GM18505 (cell line): ENCODE results near the gene FNDC3B.

Experiments used
- ATAC-seq: cut with Tn5 transposase; IDR thresholded peaks from one replicate; pipeline ENCODE4 v1.9.1; 2021; ENCODE audit not compliant: unreplicated experiment
- POLR2A ChIP-seq: IDR thresholded peaks from 4 replicates; pipeline ENCODE4 v1.6.1; 2011; ENCODE audit warnings: borderline replicate concordance; ENCODE audit not compliant: insufficient read depth, insufficient read length; ENCODE audit errors: extremely low read depth

The FNDC3B gene

DNA sequence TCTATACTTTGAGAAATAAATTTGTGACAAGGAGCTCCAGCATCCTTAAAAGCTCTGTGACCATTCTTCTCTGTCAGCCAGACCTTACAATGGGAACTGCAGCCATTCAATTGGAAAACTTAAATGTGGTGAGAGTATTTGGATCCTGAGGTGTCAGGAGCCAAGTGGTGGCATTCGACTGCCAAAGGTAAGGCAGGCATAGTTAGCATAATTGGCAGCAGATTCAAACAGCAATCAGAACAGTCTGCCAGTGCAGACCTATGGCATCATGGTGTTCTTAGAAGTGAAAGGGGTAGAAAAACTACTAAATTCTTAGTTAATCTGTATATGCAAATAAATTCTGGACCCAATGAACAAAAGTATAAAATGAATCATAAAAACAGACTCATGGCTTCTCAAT lies 18.2 kb upstream of the FNDC3B start:
- TF ChIP-seq POLR2A: no peak
- no peak for ATAC-seq

DNA sequence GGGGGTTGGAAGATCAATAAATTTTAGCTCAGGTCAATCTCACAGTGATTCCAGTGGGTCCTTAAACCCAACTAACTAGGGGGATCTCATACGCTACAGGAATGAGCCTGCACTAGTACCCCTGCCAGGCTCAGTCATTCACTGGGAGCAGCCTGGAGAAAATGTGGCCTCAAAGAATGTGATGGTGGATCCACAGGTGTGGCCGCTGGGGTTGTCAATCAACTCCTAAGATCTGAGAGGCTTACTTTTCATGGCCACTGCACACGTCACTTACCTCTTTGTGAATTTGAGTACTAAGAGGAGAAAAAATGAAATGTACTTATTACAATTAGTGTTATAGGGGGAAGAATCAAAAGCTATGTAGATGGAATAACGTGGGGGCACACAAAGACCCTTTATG lies 17.5 kb upstream of the FNDC3B start:
- no peak for ATAC-seq
- no peak for TF ChIP-seq POLR2A

DNA sequence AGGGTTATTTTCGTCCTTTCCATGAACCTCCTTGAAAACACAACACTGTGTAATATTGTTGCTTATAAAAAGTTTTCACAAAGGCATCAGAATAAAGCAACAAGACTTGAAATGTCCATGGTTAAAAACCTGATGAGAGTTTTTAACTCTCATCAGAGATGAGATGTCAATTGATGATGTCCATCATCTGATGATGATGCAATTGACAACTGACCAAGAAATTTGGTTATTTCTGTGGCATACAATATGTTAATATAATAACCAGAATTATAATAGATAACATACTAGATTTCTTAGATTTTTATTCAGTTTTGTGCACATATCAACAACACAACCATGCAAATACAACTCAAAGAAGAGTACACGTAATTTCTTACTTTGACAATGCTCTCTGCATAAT lies 15.5 kb upstream of the FNDC3B start:
- TF ChIP-seq POLR2A: no peak
- ATAC-seq: no peak

DNA sequence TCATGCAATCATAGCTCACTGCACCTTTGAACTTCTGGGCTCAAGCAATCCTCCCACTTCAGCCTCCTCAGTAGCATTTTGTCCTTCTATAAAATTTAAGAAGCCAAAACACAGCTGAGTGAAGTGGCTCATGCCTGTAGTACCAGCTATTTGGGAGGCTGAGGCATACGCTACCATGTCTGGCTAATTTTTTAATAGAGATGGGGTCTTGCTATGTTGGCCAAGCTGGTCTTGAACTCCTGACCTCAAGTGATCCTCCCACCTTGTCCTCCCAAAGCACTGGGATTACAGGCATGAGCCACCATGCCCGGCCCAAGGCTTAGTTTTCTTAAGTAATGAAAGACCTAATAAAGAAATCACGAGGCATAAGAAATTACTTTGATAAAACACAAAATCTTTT lies 14.7 kb upstream of the FNDC3B start:
- ATAC-seq: no peak
- TF ChIP-seq POLR2A: no peak

DNA sequence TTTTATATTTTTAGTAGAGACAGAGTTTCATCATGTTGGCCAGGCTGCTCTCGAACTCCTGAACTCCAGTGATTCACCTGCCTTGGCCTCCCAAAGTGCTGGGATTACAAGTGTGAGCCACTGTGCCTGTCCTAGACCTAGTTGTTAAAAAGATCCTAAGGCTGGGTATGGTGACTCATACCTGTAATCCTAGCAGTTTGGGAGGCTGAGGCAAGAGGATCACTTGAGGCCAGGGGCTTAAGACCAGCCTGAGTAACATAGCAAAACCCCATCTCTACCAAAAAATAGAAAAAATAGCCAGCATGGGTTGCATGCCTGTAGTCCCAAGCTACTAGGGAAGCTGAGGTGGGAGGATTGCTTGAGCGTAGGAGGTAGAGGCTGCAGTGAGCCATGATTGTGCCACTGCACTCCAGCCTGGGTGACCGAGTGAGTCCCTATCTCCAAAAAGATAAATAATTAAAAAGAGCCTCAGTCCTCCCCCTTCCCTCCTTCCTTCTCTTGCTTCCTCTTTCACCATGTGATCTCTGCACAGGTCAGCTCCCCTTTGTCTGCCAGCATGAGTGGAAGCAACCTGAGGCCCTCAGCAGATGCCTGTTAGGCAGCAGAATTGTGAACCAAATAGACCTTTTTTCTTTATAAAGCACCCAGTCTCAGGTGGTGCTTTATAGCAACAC lies 9.8 kb upstream of the FNDC3B start:
- no peak for TF ChIP-seq POLR2A
- ATAC-seq: no peak

DNA sequence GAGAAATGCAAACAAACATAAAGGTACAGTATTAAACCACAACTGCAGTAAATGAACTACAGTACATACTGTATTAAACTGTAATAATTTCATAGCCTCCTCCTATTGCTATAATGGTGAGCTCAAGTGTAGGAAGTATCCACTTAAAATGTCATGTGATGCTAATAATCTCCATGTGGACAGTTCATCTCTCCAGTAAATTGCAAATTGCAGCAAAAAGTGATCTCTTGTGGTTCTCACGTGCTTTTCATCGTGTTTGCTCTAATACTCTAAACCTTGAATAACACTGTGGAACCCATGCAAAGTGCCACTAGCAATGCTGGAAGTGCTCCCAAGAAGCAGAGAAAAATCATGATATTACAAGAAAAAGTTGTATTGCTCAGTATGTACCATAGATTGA lies 9.2 kb upstream of the FNDC3B start:
- ATAC-seq: no peak
- TF ChIP-seq POLR2A: no peak

DNA sequence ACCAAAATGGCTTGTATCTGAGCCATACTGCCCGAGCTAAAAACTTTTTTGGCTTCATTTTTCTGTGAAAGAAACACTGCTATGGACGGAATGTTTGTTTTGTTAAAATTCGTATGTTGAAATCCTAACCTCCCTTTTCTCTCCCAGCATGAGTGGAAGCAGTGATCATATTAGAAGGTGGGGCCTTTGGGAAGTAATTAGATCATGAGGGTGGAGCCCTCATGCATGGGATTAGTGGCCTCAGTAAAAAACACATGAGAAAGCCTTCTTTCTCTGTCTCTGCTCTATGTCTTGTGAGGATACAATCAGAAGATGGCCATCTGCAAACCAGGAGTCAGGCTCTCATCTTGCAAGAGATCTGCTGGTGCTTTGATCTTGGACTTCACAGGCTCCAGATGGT lies 7.4 kb upstream of the FNDC3B start:
- ATAC-seq: no peak
- no peak for TF ChIP-seq POLR2A

DNA sequence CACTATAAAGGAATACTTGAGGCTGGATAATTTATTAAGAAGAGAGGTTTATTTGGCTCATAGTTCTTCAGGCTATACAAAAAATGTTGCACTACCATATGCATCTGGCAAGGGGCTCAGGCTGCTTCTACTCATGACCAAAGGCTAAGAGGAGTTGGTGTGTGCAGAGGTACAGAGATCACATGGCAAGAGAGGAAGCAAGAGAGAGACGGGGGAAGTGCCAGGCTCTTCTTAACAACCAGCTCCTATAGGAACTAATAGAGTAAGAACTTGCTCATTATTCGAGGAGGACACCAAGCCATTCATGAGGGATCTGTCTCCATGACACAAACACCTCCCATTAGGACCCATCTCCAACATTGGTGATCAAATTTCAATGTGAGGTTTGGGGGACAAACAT lies 6.0 kb upstream of the FNDC3B start:
- TF ChIP-seq POLR2A: no peak
- no peak for ATAC-seq

DNA sequence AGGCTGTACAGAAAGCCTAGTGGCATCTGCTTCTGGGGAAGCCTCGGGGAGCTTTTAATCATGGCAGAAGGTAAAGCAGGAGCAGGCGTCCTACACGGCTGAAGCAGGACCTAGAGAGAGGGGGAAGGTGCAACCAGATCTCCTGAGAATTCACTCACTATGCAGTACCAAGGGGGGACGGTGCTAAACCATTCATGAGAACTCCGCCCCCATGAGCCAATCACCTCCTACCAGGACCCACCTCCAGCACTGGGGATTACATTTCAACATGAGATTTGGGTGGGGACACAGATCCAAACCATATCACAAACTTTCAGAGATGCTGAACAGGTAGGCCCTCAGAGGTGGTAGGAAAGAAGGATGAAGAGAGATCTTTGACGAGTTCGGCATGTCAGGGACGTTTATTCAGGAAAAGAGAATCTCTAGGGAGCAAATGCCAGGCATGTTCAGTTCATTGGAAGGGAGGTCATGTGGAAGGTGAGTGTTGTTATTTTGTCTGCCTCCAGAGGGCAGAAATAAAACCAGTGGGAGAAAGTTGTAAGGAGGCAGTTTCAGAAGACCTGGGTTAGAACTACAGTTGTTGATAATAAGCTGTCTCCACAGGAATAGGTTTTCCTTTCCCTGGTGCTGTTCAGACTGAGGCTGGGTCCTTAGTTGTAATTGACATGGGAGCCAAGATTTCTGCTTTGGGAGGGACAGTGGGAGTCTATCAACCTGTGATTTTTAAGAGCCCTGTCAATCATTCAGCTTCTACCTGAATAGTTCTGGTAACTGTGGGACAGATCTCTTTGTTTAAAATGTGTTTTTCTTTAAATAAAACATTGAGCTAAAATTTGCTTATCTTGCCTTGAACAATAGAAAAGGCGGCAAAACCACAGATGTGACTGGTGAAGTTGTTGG lies 4.3 kb upstream of the FNDC3B start:
- no peak for ATAC-seq
- TF ChIP-seq POLR2A: no peak

DNA sequence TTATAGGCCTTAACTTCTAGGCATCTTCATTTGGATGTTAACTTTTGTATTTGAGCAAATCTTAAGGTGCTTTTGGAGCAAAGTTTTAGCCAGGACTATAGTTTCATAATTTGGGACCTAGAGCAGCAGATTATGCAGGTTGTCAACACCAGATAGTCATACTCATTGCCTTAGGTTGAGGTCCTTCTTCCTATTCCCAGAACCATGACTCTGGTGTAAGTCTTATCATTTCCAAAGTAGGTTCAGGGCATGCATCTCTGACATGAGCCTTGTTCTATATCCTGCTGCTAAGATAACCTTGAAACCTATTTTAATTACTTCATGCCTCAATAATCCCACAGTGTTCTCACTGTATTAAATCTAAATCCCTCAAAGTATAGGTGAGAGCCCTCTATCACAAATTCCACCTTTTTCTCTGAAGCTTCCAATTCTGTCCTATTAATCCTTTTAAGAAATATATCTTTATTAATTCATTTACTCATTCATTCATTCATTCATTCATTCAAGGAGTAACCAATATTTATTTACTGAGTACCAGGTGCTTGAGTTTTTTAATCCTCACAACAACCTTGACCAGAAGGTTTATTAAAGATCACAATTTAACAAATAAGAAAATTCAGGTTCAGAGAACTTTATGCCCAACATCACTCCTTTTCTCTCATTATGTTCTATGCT lies 2.7 kb upstream of the FNDC3B start:
- TF ChIP-seq POLR2A: no peak
- ATAC-seq: no peak

DNA sequence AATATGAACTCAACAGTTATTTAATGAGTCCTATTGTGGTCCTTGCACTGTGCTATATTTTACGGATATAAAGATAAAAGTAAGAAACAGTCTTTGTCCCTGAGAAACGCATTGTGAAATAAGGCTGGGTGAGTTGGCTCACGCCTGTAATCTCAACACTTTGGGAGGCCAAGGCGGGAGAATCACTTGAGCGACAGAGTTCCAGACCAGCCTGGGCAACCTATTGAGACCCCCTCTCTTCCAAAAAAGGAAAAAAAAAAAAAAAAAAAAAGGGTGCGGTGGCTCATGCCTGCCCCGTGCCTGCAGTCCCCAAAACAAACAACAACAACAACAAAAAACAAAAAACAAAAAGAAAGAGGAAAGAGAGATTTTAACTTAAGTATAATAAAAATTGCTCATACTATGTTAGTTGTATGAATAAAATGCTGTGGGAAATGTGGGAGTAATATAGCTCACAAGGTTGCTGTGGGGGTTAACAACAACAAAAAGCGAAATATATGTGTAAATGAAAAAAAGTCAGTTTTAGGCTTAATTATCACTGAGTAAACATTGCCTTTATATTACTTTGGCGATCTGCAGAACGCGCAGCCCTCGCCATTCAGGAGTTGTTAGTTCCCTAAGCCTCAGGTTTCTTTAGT lies 461 bp upstream of the FNDC3B start:
- no peak for ATAC-seq
- TF ChIP-seq POLR2A: no peak

DNA sequence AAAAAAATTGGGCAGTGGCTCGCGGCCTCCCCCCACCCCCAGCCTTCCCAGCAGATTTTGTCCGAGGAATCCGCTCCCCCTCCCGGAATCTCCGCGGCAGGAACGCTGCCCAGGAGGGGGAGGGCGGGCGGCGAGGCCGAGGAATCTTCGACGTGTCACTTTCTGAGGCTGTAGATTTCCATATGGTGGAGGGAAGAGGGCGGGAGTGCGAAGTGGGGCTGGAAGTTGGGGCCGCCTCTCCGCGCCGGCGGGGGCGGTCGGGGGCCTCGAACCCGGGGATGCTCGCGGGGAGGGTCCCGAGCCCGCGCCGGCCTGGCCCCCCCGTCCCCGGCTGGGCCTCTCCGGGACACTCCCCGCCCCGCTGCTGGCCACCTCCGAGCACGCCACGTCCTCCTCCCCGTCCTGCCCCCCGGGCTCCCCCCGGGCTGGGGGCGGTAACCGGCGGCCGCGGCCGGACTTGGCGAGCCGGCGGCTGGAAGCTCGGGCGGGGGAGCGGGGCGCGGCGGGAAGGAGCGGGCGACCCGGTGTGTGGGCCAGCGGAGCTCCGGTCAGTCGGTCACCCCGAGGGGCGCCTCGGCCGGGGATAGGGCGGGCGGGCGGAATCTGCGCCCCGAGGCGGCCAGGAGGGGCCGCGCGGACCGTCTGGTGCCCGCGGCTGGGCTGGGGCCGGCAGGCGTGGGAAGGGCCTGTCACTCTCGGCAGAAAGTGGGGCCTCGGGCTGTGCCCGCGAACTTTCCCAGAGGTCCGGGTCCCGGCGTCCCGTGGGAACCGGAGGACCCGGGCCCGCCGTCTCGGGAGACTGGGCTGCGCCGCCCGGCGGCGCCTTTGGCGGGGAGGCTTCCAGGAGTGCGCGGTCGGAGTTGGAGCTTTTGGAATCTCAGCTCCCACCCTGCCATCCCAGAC lies 951 bp downstream of the FNDC3B start:
- no peak for TF ChIP-seq POLR2A
- ATAC-seq: no peak

DNA sequence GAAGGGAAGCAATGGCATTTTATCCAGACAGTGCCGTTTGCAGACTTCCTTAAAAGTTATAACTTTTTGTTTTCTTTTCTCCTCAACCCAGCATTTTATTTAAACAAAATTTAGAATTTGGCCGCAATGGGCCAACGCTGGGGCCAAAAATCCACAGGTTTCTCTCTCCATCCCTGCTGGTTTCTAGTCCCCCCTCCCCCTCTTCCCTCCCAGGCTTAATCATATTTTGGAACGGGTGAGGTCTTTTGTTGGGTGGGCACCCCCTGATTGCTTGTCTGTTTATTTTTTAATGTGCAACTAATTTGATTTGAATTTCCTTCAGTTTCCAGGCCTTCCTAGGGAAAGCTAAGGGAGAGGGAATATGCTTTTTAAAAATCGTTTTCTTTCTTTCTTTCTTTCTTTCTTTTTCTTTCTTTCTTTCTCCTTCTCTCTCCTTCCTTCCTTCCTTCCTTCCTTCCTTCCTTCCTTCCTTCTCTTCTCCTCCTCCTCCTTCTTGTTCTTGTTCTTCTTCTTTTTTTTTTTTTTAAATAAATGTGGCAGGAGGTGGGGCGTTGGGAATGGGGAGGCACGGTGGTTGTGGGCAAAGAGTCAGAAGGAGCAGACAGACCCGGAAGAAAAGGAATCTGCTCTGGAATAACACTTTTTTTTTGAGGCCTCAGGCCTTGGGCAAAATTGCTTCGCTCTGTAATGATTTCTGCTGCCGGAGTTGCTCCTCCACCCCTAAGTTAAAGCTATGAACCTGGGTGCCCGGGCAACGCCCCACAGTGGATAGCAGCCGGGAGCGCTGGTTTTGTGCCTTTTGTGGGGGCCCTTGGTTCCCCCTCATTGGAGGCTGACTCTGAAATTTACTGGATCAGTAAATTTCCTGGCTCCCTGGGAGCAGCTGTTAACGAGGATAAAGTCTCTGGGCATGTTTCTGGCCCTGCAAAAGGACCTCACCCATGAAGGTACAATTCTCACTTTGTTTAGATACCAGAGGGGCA lies 1.9 kb downstream of the FNDC3B start:
- no peak for TF ChIP-seq POLR2A

More for the DNA sequence above, 1.9 kb downstream of the FNDC3B start:
- ATAC-seq: no peak
